22Rv1 (cell line): ENCODE measurements around the gene C10orf62.

ENCODE experiments used
- ZFX ChIP-seq: fragments of 450-650 bp; IDR thresholded peaks from 2 replicates; pipeline ENCODE4 v1.6.1; 2017; ENCODE audit warnings: antibody characterized with exemption, borderline replicate concordance
- TF ChIP-seq, protein P1 (sequence below): fragments of 450-650 bp; IDR thresholded peaks from 2 replicates; pipeline ENCODE4 v1.5.1; 2017; ENCODE audit warnings: mild to moderate bottlenecking

DNA sequence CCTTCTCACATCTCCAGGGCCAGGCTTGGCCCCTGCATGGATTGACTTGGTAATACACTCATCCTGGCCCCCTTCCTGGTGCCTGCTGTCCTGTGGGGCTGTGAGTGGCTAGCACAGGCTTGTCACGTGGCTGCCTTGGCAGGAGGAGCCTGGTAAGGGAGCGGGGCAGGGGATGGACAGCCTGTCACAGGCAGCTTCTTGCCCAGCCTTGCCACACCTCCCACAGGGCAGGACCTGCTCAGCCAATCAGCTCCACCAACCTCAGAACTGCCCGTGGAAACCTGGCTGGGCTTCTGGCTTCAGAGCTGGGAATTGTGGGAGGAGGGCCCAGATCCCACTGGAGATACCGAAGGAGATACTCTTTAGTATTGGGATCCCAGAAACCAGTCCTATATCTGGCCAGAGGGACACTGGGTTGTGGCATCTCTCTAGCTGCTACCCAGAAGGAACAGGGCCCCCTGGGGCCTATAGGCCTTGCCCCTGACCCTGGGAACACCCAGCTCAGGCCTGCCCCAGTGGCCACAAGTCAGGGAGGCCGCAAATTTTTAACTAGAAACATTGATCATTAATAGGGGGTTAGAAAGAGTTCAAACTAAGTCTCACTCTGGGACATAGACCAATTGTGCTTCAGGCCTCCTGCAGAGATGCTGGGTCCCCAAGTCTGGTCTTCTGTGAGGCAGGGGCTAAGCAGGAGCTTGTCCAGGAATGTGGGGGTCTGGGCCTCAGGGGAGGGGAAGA is 5.3 kb upstream of the C10orf62 start, which contains the start of gene HOGA1:
- no peak for TF ChIP-seq ZFX
- TF ChIP-seq, protein P1, sequence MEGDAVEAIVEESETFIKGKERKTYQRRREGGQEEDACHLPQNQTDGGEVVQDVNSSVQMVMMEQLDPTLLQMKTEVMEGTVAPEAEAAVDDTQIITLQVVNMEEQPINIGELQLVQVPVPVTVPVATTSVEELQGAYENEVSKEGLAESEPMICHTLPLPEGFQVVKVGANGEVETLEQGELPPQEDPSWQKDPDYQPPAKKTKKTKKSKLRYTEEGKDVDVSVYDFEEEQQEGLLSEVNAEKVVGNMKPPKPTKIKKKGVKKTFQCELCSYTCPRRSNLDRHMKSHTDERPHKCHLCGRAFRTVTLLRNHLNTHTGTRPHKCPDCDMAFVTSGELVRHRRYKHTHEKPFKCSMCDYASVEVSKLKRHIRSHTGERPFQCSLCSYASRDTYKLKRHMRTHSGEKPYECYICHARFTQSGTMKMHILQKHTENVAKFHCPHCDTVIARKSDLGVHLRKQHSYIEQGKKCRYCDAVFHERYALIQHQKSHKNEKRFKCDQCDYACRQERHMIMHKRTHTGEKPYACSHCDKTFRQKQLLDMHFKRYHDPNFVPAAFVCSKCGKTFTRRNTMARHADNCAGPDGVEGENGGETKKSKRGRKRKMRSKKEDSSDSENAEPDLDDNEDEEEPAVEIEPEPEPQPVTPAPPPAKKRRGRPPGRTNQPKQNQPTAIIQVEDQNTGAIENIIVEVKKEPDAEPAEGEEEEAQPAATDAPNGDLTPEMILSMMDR, result no peak
